Liver (tissue), 9 donors: ENCODE data around the gene CDK17. TPM values are rescaled to one million over a fixed set of nuclear protein-coding genes. Genes with fewer than 3 reads are reported as not detected.
A peak's percentile ranks its signal among the peaks of the same experiment; 100 is the strongest.

Source experiments
- DNase-seq: peaks from one replicate; pipeline ENCODE4 v3.0.0-alpha.2; 2017; ENCODE audit warnings: low spot score
- H3K27ac ChIP-seq, 2 donors: one replicate each; pipeline ENCODE4 v1.7.0; 2013; ENCODE audit warnings: inconsistent platforms in 2 of 2, low read length in 2 of 2, control low read depth in 1 of 2, low read depth in 1 of 2, mild to moderate bottlenecking in 1 of 2
- H3K27me3 ChIP-seq, 4 donors: one replicate each; pipeline versions ENCODE4 v1.6.1 to v1.7.0; 2013; ENCODE audit warnings: low read length in 3 of 4, inconsistent platforms in 1 of 4, mild to moderate bottlenecking in 1 of 4, moderate library complexity in 1 of 4; ENCODE audit not compliant: control insufficient read depth in 4 of 4, insufficient read depth in 4 of 4
- H3K36me3 ChIP-seq, 4 donors: one replicate each; pipeline versions ENCODE4 v1.6.1 to v1.7.0; 2013; ENCODE audit warnings: low read length in 3 of 4, mild to moderate bottlenecking in 3 of 4, low read depth in 1 of 4, moderate library complexity in 1 of 4; ENCODE audit not compliant: control insufficient read depth in 4 of 4, insufficient read depth in 3 of 4
- H3K4me1 ChIP-seq, 4 donors: one replicate each; pipeline versions ENCODE4 v1.6.1 to v1.7.0; 2013; ENCODE audit warnings: low read length in 3 of 4, mild to moderate bottlenecking in 3 of 4, moderate library complexity in 1 of 4; ENCODE audit not compliant: control insufficient read depth in 4 of 4, insufficient read depth in 4 of 4
- H3K4me3 ChIP-seq, 3 donors: one replicate each; pipeline versions ENCODE4 v1.6.1 to v1.7.0; 2013; ENCODE audit warnings: low read length in 3 of 3, control low read depth in 1 of 3, low read depth in 1 of 3, mild to moderate bottlenecking in 1 of 3
- H3K9ac ChIP-seq, 2 donors: one replicate each; pipeline ENCODE4 v1.7.0; 2013; ENCODE audit warnings: low read length in 2 of 2, mild to moderate bottlenecking in 2 of 2, moderate library complexity in 2 of 2, control low read depth in 1 of 2, low read depth in 1 of 2
- H3K9me3 ChIP-seq, 4 donors: one replicate each; pipeline versions ENCODE4 v1.6.1 to v1.7.0; 2013; ENCODE audit warnings: low read length in 3 of 4; ENCODE audit not compliant: control insufficient read depth in 4 of 4
- ATF3 ChIP-seq: IDR thresholded peaks from 2 replicates; pipeline ENCODE4 v1.6.1; 2016; ENCODE audit warnings: antibody characterized with exemption
- CTCF ChIP-seq: fragments of 150-350 bp; IDR thresholded peaks from 2 replicates; pipeline ENCODE4 v1.5.1; 2017; ENCODE audit warnings: improper control_type of control experiment, low read depth, low read length; ENCODE audit not compliant: missing input control
- EGR1 ChIP-seq, 2 donors: IDR thresholded peaks; 2 replicates each; pipeline ENCODE4 v1.6.1; 2016 to 2018; ENCODE audit warnings: antibody characterized with exemption in 2 of 2, low read depth in 2 of 2
- GABPA ChIP-seq, 2 donors: IDR thresholded peaks in 1 of 2; conservative IDR thresholded peaks in 1 of 2; 2 replicates each; pipeline ENCODE4 v1.6.1; 2016; ENCODE audit warnings: antibody characterized with exemption in 2 of 2, mild to moderate bottlenecking in 1 of 2, moderate library complexity in 1 of 2
- HNF4A ChIP-seq, 2 donors: conservative IDR thresholded peaks; 2 replicates each; pipeline ENCODE4 v1.6.1; 2016; ENCODE audit warnings: antibody characterized with exemption in 2 of 2, mild to moderate bottlenecking in 2 of 2
- JUND ChIP-seq, 2 donors: IDR thresholded peaks; 2 replicates each; pipeline ENCODE4 v1.6.1; 2016; ENCODE audit warnings: antibody characterized with exemption in 2 of 2
- MAX ChIP-seq: IDR thresholded peaks from 2 replicates; pipeline ENCODE4 v1.6.1; 2016; ENCODE audit warnings: antibody characterized with exemption
- REST ChIP-seq: IDR thresholded peaks from 2 replicates; pipeline ENCODE4 v1.6.1; 2016; ENCODE audit warnings: antibody characterized with exemption, mild to moderate bottlenecking
- SP1 ChIP-seq: IDR thresholded peaks from 2 replicates; pipeline ENCODE4 v1.6.1; 2018; ENCODE audit warnings: antibody characterized with exemption, mild to moderate bottlenecking
- TAF1 ChIP-seq: conservative IDR thresholded peaks from 2 replicates; pipeline ENCODE4 v1.6.1; 2016; ENCODE audit warnings: antibody characterized with exemption, mild to moderate bottlenecking
- YY1 ChIP-seq: IDR thresholded peaks from 2 replicates; pipeline ENCODE4 v1.6.1; 2016; ENCODE audit warnings: antibody characterized with exemption, mild to moderate bottlenecking
- ZBTB33 ChIP-seq: IDR thresholded peaks from 2 replicates; pipeline ENCODE4 v1.6.1; 2016; ENCODE audit warnings: antibody characterized with exemption
- WGBS: extraction: QIAGEN DNeasy Blood & Tissue Kit; methylation state at CpG from one replicate; pipeline ENCODE4 v1.1.7; 2013; 5-methylcytosine and 5-hydroxymethylcytosine counted together
- polyA plus RNA-seq, 2 donors: library from polyadenylated mRNA; stranded (reverse) in 1 of 2; unstranded in 1 of 2; fragments of 200-250 nt in 1 of 2; fragments of >200 nt in 1 of 2; fragmentation: Nextera tagmentation in 1 of 2; extraction: Ambion mirVana in 1 of 2; gene quantifications; one replicate each; pipeline versions ENCODE4 v1.2.1 to v1.2.3, GENCODE V29; 2013 to 2015
- total RNA-seq, 2 donors: library from RNA; depleted of rRNA; stranded (reverse); fragments of >200 nt; gene quantifications; one replicate each; pipeline ENCODE4 v1.2.3, GENCODE V29; 2014
- donor health status: healthy.
- donor health status: healthy.
- donor health status: healthy.
- donor health status: healthy.
- donor health status: healthy.

Gene CDK17
- total and polyA plus RNA-seq, 4 donors: 4.8 to 25.2 (median 14.9) TPM

GRCh38 chr12:96237465-96238077, 162.7 kb downstream of the CDK17 start:
- H3K4me3 ChIP-seq: no peak overlapping the region
- H3K9me3 ChIP-seq: no peaks in the 10 kb centered on the region
- no peak overlapping the region for H3K9ac ChIP-seq
- no peak overlapping the region for H3K27ac ChIP-seq
- no peaks in the 10 kb centered on the region for H3K27me3 ChIP-seq
- 71% methylated on average over 9 of the region's 9 CpGs for WGBS
- H3K4me1 ChIP-seq: peaks cover 1 to 12% (median 5%) of the 10 kb centered on the region in 4 donors
- no peak for DNase-seq
- no peaks in the 10 kb centered on the region for H3K36me3 ChIP-seq
- peak; percentile 29 to 30 for TF ChIP-seq JUND (IDR thresholded peaks at IDR 0.05)
- no peak for TF ChIP-seq ZBTB33

GRCh38 chr12:96237035-96237434, 163.2 kb downstream of the CDK17 start:
- no peaks in the 10 kb centered on the region for H3K9me3 ChIP-seq
- WGBS: 92% methylated on average over 7 of the region's 7 CpGs
- H3K27me3 ChIP-seq: no peaks in the 10 kb centered on the region
- TF ChIP-seq ZBTB33 (no peak), GABPA (IDR thresholded peaks at IDR 0.05 in 1 of 2, conservative IDR thresholded peaks at IDR 0.05 in 1 of 2) (no peak), CTCF (no peak), ATF3 (no peak), YY1 (no peak), HNF4A (conservative IDR thresholded peaks at IDR 0.05) (no peak), TAF1 (no peak), JUND (IDR thresholded peaks at IDR 0.05) (no peak), REST (no peak), EGR1 (IDR thresholded peaks at IDR 0.05; ENCODE audit: low read depth in 2 of 2) (no peak), SP1 (no peak), MAX (no peak)
- no peaks in the 10 kb centered on the region for H3K36me3 ChIP-seq
- peaks cover 1 to 9% (median 4%) of the 10 kb centered on the region in 4 donors for H3K4me1 ChIP-seq
- H3K9ac ChIP-seq: no peak overlapping the region
- no peak for DNase-seq
- H3K27ac ChIP-seq: no peak overlapping the region
- H3K4me3 ChIP-seq: no peak overlapping the region
